ENCODE measurements around the gene PPIG.
"Not testable (repeated sequence)": the region's sequence is repeated elsewhere in the genome, so short reads cannot be mapped to it uniquely, and the experiment has no call there.

Gene PPIG

DNA sequence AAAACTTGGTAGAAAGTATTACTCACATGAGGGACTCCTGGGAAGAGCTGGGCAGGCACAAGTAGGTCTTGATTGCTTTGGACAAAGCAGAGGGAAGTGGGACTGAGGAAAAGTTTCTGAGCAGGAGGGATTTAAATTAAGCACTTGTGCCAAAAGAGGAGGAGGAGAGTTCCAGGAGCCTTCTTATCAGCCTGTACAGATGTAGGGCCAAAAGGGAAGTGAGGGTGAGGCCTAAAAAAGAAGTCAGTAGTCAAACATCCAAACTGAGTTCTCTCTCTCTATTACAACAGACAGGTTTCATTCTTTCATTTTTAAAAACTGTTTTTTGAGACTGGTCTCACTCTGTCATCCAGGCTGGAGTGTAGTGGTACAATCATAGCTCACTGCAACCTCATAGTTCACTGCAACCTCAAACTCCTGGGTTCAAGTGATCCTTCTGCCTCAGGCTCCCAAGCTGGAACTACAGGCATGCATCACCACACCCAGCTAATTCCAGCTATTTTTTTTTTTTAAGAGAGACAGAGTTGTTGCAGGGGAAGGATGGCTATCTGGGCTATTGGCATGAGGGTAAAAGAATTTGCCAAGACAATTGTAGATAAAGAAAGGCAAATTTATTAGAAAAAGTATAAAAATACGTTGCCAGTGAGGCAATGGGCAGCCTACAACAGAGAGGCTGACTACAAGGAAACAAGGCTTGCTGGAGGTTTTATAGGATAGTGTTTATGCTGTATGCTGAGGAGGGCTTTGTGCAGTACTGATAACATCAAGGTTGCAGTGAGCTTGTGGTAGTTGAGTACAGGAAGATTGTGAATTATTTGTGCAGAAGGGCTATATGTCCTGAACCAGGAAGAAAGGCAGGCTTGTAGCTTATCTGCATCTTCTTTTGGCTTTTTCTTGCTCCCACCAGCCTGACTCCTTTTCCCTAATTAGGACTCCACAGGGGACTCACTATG, 81.1 kb downstream of the PPIG start:
- no peak for DNase-seq

DNA sequence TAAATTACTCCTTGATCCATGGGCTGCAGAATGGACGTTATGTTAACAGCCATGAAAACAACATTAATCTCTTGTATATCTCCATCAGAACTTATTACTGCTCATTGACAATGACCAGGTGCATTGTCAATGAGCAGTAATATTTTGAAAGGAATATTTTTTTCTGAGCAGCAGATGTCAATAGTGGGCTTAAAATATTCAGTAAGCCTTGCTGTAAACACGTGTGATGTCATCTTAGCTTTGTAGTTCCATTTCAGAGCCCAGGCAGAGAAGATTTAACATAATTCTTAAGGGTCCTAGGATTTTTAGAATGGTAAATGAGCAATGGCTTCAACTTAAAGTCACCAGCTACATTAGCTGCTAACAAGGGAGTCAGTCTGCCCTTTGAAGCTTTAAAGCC, 83.4 kb downstream of the PPIG start:
- no peak for DNase-seq

DNA sequence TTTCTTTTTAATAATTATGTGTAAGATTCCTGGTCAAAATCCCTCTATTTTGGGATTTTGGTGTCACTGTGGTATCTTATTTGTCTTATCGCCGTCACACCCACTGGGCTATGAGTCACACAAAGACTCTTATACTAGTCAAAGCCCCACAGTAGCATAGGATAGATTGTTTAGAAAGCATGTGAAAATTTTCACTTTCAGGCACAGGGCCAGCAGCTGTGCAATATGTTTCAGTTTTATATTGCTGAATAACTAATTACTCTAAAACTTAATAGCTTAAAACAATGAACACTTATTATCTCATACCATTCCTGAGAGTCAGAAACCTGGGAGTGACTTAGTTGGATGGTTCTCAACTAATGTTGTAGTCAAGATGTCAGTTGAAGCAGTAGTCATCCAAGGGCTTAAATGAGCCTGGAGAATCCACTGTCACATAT, 86.1 kb downstream of the PPIG start:
- no peak for DNase-seq

DNA sequence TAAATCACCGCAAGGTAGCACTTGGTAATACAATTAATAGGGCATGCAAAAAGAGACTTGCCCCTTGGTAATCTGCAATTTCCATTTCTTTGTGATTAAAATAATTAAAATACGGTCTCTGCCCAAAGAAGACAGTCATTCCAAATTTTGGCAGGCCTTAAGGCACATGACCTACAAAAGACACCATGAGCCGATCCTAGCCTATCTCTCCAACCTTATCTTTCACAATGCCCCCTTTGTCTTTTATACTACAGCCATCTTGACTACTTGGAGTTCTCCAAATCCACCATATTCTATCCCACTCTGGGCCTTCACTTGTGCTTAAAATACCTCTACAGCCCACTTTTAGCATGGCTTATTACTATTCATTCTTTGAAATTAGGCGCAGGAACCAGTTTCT, 86.8 kb downstream of the PPIG start:
- no peak for DNase-seq

DNA sequence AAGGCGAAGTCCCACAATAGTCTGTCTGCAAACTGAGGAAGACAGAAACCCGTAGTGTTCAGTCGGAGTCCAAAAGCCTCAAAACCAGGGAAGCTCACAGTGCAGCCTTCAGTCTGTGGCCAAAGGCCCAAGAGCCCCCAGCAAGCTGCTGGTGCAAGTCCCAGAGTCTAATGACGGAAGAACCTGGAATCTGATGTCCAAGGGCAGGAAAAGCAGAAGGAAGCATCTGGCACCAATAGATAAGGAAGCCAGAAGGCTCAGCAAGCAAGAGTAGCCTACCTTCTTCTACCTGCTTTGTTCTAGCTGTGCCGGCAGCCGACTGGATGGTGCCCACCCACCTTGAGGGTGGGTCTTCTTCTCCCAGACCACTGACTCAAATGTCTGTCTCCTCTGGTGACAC, 88.3 kb downstream of the PPIG start:
- no peak for DNase-seq

DNA sequence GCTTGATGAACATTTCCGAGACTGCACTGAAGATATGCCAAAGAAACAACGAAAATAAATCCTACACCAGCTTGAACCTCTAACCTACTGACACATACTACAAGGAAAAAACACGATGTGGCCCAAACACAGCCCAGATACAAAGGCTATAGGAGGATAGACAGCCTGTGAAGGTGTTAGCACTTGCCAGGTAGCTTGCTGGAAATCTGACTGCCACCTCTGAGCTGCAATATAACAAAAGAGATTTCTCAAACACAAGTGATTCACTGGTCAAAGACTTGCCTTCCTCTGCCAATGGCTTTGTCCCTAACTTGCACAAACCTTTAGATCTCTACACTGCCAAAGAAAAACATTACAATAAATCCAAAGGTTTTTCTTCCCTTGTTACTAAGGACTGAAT, 89.0 kb downstream of the PPIG start:
- DNase-seq: no peak

DNA sequence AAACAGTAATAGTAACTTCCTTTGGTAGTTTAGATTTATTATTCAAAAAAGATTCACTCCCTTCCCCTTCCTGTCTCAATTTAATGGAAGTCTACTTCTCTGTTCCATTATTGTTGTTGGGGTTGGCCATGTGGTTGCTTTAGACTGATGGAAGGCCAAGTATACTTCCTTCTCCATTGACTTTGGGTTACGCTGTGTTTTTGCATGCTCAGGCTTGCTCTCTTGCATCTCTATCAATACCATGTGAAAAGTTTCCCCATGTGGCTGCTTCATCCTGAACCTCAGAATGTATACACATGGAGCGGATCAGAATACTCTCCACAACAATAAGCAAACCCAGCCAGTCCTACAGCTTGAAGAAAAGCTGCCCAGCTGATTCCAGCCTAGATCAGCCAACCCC, 89.8 kb downstream of the PPIG start:
- DNase-seq: no peak

DNA sequence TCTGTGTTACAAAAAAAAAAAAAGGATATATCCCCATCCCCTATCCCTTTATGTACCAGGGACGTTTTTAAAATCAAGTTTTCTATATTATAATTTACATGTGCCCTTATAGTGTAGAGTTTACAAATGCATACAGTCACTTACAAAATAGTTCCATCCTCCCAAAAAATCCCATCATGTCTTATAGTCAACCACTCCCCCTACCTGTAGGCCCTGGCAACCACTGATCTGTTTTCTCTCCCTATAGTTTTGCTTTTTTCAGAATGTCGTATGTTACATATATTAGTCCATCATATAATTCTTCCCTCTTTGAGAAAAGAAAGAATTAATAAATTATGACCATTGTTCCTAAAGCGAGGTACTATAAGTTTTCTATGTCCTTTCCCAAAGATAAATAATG, 92.2 kb downstream of the PPIG start:
- no peak for DNase-seq

DNA sequence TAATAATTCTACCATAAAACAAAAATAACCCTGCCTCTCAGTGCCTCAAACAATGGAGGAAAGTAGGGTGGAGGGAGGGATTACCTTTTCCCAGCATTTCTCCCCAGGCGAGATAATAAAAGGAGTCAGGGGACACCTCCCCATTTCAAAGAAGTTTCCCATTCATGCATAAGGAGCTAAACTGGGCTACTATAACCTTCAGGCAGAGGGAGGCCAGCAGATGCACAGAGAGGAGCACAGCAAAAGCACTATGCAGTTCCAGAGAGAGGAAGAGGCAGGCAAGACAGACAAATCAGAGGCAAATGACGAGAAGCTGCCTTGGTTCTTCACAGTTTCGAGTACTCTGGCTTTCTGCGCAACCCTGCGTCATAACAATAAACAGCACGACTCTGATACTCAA, 92.7 kb downstream of the PPIG start:
- DNase-seq: no peak

DNA sequence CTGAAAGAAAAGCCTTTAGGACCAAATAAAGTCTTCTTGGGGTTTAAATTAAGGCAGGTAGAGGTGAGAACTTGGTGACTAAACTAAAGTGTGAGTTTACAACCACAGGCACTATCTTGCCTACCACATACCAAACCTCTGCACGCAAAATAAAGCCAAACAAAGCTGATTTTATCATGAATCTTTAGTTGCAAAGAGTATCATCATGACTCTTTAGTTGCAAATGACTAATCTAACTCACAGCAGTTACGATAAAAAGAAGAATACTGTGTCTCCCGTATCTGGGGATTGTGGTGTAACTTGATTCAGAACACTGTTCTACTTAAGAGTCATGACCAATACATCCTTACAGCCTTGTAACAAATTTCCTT, 98.9 kb downstream of the PPIG start:
- peak; percentile 94 for DNase-seq

DNA sequence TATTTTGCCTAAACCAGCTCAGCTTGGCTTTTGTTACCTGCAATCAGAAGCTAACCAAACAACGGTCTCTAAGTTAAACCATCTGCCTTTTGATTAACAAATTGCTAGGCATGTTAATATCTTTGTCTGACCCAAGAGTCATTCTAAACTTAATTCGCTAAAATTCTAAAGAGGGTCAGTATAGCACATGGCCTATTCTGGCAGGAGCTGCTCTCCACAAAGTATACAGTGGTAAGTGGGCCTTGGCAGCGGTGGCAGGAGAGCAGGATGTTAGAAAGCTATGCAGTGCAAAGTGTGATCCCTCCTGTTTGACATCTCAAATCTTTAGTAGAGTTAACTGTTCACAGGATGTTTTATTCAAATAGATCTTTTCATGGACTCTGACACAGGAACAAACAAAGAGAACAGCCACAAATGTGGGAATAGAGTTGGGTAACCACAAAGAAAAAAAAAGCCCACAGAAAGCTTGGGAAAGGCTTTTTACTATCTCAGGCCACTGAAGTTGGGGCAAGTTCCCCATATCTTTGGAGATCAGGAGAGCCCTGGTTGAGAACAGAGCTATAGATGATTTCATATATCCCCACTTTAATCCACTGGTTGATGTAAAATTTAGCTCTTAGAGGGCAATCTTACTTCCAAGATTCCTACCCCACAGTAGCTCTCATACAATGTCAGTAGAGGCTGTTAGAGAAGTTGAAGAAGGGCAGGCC, 99.4 kb downstream of the PPIG start:
- DNase-seq: peak; percentile 78

DNA sequence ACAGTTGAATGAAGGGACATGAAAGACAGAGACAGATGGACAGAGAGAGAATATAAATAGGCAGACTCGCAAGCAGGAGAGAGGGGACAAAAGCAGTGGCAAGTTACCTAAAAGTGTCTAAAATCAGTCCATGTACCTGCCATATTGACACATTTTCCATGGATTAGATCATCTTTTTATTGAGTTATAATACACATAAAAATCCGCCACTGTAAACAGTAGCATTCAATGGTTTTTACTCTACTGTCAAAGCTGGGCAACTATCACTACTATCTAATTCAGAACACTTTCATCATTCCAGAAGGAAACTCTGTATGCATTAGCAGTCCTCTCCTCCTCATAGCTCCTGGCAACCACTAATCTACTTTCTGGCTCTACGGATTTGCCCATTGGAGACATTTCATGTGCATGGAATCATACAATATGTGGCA, 100.0 kb downstream of the PPIG start:
- DNase-seq: no peak

DNA sequence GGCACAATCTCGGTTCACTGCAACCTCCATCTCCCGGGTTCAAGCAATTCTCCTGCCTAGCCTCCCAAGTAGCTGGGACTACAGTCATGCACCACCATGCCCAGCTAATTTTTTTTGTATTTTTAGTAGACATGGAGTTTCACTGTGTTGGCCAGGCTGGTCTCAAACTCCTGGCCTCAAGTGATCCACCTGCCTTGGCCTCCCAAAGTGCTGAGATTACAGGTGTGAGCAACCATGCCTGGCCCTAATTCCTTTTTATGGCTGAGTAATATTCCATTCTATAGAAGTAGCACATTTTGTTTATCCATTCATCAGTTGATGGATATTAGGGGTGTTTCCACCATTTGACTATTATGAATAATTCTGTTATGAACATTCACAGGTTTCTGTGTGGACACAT, 100.6 kb downstream of the PPIG start:
- DNase-seq: not testable (repeated sequence)

DNA sequence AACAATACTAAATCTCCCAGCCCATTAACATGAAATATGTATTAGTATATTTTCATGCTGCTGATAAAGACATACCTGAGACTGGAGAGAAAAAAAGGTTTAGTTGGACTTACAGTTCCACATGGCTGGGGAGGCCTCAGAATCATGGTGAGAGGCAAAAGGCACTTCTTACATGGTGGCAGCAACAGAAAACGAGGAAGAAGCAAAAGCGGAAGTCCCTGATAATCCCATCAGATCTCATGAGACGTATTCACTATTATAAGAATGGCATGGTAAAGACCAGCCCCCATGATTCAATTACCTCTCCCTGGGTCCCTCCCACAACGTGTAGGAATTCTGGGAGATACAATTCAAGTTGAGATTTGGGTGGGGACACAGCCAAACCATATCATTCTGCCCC, 102.7 kb downstream of the PPIG start:
- DNase-seq: not testable (repeated sequence)

DNA sequence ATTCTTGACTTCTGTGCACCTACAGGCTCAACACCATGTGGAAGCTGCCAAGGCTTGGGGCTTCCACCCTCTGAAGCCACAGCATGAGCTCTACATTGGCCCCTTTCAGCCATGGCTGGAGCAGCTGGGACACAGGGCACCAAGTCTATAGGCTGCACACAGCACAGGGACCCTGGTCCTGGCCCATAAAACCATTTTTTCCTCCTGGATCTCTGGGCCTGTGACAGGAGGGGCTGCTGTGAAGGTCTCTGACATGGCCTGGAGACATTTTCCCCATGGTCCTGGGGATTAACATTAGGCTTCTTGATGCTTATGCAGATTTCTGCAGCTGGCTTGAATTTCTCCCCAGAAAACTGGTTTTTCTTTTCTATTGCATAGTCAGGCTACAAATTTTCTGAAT, 103.8 kb downstream of the PPIG start:
- DNase-seq: not testable (repeated sequence)

DNA sequence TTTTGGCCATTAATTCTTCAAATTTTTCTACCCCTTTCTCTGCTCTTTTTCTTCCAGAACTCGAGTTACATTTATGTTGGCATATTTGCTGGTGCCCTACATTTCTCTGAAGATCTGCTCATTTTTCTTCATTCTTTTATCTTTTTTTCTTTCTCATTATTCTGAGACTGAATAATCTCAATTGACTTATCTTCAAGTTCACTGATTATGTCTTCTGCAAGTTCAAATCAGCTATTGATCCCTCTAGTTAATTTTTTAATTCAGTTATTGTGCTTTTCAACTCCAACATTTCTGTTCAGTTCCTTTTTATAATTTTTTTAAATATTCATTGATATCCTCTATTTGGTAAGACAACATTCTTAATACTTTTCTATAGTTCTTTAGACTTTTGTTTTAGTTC, 106.8 kb downstream of the PPIG start:
- DNase-seq: no peak
